Mucosa of gallbladder (tissue), 1 donor: ENCODE measurements around the gene ARHGAP25. TPM values are rescaled to one million over a fixed set of nuclear protein-coding genes. Genes with fewer than 3 reads are reported as not detected.

Experiments used
- DNase-seq: peaks from one replicate; pipeline ENCODE4 v3.0.0-alpha.2; 2020; ENCODE audit warnings: low spot score
- total RNA-seq: library from RNA; stranded (reverse); gene quantifications from one replicate; pipeline ENCODE4 v1.2.1, GENCODE V29; 2021
- donor health status: DM: no; HTN: no; CAD: no.

Gene ARHGAP25
- total RNA-seq, 1 donor from 2014 or later: 12.6 TPM

DNA sequence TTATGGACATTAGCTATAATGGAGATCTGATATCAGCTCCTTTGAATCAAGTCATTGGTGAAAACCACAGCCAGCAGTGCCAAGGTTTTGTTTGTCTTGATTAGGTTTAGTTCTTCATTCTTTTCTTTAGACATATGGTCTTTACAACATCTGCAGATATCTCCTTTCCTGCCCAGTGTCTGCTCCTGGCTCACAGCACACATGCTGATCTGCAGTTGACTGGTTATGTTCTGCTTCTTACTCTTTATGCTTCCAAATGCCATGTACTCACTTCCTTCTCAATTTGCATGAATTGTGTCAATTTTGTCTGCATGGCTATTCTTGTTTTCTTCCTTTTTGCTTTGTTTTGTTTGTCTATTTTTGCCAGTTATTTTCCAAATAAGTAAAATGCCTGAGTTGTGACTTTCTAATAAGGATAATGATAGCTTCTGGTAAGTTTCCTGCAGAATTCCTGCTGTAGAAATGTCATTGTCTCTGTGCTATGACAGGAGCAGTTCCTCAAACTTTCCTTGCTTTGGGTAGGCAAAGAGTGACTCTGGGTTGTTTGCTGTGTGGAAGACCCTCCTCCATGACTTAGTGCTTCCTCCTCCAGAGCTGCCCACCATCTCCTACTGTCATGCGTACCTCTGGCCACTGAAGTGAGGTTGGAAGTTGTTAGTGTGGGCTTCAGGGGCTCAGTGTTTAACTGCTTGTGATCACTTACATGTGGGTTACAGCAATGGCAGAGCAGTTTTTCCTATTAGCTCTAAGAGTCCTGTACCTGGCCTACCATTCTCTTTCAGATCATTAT, 8.2 kb downstream of the ARHGAP25 start:
- DNase-seq: peak; percentile 9

GRCh38 chr2:68743531-68743930, 8.9 kb downstream of the ARHGAP25 start:
- DNase-seq: peak; percentile 7

DNA sequence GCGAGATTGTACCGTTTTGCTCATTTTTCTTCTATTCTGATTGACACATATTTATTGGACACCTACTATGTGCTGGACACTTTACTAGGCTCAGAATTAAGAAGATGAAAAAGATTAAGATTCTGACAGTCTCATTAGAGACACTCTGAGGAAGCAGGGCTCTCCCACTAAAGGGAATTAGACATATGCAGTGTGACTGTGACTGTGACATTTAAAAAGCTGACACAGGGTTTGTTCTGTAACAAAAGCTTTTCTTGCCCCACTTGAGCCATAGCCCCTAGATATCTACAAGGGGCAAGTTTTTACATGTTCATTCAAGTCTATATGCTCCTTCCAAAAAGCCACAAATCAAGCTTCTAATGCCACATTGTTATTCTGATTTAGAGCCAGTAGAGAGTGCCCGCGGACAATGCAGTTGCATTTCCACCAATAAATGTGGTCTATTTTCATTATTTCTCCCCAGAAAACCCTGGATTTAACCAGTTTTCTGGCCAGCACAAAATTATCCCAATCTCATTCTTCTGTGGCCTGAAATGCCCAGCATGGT, 9.8 kb downstream of the ARHGAP25 start:
- peak; percentile 4 for DNase-seq

DNA sequence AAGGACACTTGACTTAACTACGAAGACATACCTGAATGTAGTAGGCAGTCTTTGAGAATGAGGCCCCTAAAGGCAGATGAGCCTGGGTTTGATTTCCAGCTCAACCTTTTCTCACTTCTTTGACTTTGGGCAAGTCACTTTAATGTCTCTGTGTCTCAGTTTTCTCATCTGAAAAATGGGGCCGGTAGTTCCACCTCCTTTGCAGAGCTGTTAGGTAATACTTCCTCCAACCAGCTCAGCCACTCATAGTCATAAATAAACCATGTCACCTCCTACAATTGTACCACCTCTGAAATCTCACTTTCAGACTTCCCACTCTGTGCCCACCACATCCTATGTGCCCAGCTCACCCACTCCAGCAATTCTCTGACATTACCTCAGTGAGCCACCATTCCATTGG, 10.4 kb downstream of the ARHGAP25 start:
- peak; percentile 9 for DNase-seq

GRCh38 chr2:68746408-68746807, 11.8 kb downstream of the ARHGAP25 start:
- peak; percentile 5 for DNase-seq

DNA sequence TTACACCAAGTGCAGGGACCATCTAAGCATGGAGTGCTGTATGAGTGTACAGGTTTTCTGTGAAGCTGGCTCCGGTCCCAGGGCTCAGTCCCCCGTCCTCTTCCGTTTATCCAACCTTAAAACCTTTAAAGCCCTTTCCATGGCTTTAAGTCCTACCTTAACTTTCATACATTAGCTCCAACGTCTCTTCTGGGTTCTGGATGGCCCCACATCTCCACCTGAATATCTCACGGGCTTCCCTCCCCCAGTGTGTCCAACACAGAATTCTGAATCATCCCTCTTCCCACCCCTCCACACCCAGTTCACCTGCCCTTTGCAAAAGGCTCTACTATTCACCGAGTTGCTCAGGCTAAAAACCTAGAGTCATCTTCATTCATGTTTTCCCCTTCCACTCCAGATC, 12.8 kb downstream of the ARHGAP25 start:
- DNase-seq: peak; percentile 5

DNA sequence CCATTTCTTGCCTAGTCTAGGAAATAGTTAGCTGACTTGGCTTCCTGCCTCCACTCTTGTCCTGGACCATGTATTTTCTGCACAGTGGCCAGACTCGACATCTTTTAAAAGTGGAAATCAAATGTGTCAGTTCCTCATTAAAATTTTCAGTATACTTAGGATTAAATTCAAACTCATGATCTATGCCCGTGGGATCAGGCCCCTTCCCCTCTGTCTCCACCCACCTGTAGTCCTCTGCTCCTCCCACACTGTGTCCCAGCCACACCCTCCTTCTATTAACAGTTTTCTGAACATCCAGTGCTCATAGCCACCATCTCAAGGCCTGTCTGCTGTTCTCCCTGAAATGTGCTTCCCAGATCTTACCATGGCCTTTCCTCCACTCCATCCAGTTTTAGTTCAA, 13.3 kb downstream of the ARHGAP25 start:
- DNase-seq: peak; percentile 6

GRCh38 chr2:68748568-68748967, 14.0 kb downstream of the ARHGAP25 start:
- DNase-seq: peak; percentile 4

- peak; percentile 4 for DNase-seq
These were observed 14.7 kb downstream of the ARHGAP25 start for GRCh38 chr2:68749345-68749744.

- DNase-seq: peak; percentile 4
These were observed 16.2 kb downstream of the ARHGAP25 start for GRCh38 chr2:68750592-68751396.

GRCh38 chr2:68751397-68752339, 17.1 kb downstream of the ARHGAP25 start:
- peak; percentile 95 for DNase-seq

DNA sequence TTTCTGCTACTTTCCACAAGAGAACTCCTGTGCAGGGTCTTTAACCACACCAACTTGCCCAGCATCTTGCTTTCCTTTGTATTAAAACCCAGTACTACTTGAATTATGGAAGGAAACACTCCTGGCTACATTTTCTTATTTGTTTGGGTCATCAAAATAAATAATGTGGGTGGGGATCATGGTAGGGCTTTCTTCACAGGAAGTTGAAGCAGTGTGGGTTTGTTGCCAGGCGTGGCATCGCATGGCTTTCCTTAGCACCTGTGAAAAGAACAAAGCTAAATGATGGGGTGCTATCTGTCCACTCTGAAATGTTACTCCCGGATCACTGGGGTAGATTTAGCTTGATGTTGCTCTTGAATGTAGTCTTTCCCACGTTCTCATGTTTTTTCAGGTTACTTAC, 18.7 kb downstream of the ARHGAP25 start:
- DNase-seq: no peak

DNA sequence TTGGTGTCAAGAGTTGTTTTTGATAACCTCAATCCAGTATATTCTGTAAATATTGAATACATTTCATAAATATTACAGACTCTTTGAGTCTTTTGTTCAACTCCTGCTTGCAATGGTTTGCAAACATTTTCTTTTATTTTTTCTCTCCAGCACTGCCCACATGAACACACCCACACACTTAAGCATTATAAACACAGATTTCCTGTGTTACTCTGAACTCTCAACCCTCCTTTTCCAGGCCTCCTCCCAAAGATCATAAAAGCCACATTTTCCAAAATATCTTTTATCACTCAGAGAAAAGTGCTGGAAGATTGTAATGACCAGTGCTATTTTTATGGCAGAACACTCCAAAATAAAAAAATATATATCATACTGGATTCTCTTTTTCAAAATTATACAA, 20.5 kb downstream of the ARHGAP25 start:
- no peak for DNase-seq

GRCh38 chr2:68756178-68756577, 21.6 kb downstream of the ARHGAP25 start:
- no peak for DNase-seq

- no peak for DNase-seq
These were observed 22.5 kb downstream of the ARHGAP25 start for GRCh38 chr2:68757081-68757480.

DNA sequence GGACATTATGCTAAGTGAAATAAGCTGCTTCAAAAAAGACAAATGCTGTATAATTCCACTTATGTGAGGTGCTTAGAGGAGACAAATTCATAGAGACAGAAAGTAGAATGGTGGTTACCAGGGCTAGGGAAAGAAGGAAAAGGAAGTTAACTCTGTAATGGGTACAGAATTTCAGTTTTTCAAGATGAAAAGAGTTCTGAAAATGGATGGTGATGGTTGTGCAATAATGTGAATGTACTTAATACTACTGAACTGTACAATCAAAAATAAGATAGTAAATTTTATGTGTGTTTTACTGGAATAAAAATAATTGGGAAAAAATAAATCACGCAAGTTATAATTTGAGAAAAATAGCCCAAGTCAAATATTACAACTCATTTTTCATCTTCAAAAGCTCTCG, 27.5 kb downstream of the ARHGAP25 start:
- no peak for DNase-seq

DNA sequence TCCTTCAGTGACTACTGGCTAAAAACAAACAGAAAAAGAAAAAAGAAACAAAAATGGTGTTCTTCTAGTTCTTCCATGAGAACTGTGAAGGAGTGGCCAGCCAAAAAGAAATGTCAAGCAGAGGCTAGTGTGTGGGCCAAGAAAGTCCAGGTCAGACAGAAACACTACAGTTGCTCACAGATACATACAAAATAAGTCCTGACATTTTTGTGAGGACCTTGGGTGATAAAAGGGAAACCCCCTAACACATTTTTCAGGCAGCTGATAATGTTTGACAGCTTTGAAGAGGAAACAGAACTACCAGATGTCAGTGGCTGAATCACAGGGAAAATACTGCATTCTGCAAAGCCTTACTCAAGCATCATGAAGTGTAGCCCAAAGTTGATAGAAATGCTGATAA, 28.1 kb downstream of the ARHGAP25 start:
- DNase-seq: no peak

GRCh38 chr2:68764041-68764805, 29.6 kb downstream of the ARHGAP25 start:
- DNase-seq: no peak

DNA sequence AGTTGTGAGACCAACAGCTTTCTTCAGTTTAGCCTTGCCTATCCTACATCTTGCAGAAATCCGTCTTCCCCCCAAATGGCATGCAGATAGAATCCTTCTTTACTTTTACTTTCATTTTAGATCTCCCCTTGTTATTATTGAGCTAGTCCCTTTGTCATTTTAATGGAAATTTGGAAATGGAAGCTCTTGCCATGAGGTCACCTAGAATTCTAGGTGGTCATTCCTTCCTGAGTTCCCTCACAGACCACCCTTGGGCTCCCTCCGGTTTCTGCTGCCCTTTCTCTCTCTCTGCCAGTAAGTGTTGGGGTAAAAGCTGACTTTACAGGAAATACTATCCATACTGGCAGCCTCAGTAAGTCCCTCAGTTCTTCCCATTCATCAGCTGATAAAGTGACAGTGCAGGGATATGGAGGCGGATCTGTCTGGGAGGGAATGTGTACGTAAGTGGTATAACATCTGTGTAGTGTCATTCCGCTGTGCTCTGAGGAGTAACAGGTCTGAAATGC, 30.2 kb downstream of the ARHGAP25 start:
- no peak for DNase-seq

DNA sequence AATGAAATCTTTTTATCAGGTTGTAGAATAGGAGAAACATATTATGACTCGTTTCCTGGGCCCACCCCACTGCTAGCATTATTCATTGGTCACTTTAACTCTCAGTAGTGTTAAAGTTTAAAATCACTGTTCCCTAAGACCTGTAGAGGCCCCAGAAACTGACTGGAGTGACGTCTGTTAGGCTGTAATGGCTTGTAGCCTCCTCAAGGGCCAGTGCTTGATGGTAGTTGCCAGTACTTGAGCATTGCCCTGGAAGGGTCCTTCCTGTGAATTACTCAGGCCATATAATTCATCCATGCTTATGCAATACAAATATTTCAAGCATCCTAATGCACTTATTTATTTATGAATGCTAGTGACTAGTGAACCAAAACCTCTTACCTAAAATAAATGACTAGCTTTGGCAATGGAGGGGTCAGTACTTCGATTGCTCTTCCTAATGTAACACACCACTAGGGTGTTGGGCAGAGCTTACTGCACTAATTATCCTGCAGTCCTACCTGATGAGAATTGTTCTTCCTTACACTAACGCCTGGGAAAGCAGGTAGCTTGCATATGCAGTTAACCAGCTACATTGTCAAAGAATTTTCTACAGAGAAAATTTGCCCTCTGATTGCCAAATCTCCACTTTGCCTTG, 31.2 kb downstream of the ARHGAP25 start:
- DNase-seq: no peak
